ENCODE results near the gene F2RL3. TPM values are rescaled to one million over a fixed set of nuclear protein-coding genes. Genes with fewer than 3 reads are reported as not detected.

F2RL3 gene
- total RNA-seq, 1 experiment from 2014 or later: 0.47 TPM

GRCh38 chr19:16896146-16897028 lies 7.6 kb downstream of the F2RL3 start:
- peak; percentile 60 to 62 for DNase-seq
- H3K9me3 ChIP-seq (replicated peaks): no peaks in the 10 kb centered on the region
- H3K27ac ChIP-seq: peak overlapping the region; percentile 16; the same call in 1 of the 2 replicates

GRCh38 chr19:16897029-16897855 lies 8.4 kb downstream of the F2RL3 start:
- no peaks in the 10 kb centered on the region for H3K36me3 ChIP-seq
- H3K27ac ChIP-seq: no peak overlapping the region
- DNase-seq: peak; percentile 94 to 95
- H3K9me3 ChIP-seq (replicated peaks): no peaks in the 10 kb centered on the region
- H3K4me1 ChIP-seq: no peaks in the 10 kb centered on the region
- no peaks in the 10 kb centered on the region for H3K27me3 ChIP-seq
- H3K4me3 ChIP-seq: peak overlapping the region; percentile 64

More at GRCh38 chr19:16896146-16897028, 7.6 kb downstream of the F2RL3 start:
- H3K4me3 ChIP-seq: peak overlapping the region; percentile 56
- H3K36me3 ChIP-seq: no peaks in the 10 kb centered on the region
- H3K27me3 ChIP-seq: no peaks in the 10 kb centered on the region
- H3K4me1 ChIP-seq: no peaks in the 10 kb centered on the region

GRCh38 chr19:16897856-16898161 lies 9.0 kb downstream of the F2RL3 start:
- Histone ChIP-seq H3K9me3 (replicated peaks) (no peaks in the 10 kb centered on the region), H3K27ac (no peak overlapping the region)
- no peak for DNase-seq

DNA sequence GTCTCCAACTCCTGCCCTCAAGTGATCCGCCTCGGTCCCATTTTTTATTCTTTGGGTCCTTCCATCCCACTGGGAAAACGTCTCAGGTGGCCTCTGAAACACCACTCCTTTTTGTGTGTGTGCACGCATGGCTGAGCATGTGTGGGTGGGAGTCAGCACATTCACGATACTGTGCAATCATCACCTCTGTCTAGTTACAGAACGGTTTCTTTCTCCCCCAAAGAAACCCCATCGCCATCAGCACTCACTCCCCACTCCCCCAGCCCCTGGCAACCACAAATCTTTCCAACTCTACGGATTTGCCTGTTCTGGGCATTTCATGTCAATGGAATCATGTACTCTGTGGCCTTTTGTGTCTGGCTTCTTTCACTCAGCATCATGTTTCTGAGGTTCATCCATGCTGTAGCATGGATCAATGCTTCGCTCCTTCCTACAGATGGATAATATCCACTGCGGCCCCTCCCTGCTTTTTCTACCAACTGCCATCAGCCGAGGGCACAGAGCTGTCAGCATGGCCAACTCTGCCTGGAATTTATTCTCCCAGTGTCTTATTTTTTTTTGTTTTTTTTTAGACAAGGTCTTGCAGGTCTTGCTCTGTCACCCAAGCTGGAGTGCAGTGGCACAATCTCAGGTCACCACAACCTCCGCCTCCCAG lies 9.7 kb downstream of the F2RL3 start:
- no peaks in the 10 kb centered on the region for H3K9me3 ChIP-seq (replicated peaks)
- no peak overlapping the region for H3K4me3 ChIP-seq
- H3K36me3 ChIP-seq: no peaks in the 10 kb centered on the region
- DNase-seq: no peak
- no peaks in the 10 kb centered on the region for H3K4me1 ChIP-seq
- no peaks in the 10 kb centered on the region for H3K27me3 ChIP-seq
- H3K27ac ChIP-seq: no peak overlapping the region

More at GRCh38 chr19:16897856-16898161, 9.0 kb downstream of the F2RL3 start:
- Histone ChIP-seq H3K27me3 (no peaks in the 10 kb centered on the region), H3K4me3 (peak overlapping the region; percentile 64), H3K4me1 (no peaks in the 10 kb centered on the region), H3K36me3 (no peaks in the 10 kb centered on the region)

- no peak overlapping the region for H3K4me3 ChIP-seq
- H3K9me3 ChIP-seq (replicated peaks): no peaks in the 10 kb centered on the region
- no peaks in the 10 kb centered on the region for H3K4me1 ChIP-seq
- H3K27ac ChIP-seq: no peak overlapping the region
- no peaks in the 10 kb centered on the region for H3K36me3 ChIP-seq
- no peaks in the 10 kb centered on the region for H3K27me3 ChIP-seq
- DNase-seq: peak; percentile 39 to 52
Measured at GRCh38 chr19:16899566-16900075, 10.8 kb downstream of the F2RL3 start.

DNA sequence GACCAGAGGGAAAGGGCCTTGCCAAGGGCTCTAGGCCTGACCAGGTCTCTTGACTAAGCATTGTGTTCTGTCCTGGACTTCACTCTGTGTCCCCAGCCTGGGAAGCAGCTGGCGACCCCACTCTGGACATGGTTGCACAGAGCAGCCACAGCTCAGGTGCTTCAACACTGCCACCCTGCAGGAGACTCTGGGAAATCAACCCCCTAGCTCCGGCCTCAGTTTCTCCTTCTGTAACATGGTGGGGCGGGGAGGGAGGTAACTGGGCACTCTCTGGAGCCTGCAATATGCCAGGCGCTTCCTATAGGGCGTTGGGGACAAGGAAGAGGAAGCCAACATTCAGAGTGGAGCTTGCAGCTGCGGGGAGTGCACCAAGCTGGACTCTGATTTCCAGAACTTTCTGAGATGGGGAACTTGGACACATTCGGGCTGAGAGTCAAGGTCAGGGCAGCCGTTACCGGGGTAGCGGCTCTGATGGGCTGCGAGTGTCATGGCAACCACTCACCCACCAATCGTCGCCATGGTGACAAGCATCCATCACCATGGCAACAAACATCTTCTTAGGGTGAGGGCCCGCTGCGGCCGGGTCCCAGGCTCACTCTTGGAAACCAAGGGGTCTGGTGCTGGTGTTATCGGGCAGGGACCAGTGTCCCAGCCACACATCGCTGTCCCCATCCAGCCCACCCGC lies 12.8 kb downstream of the F2RL3 start:
- no peaks in the 10 kb centered on the region for H3K9me3 ChIP-seq (replicated peaks)
- no peak overlapping the region for H3K4me3 ChIP-seq
- H3K27ac ChIP-seq: no peak overlapping the region
- H3K27me3 ChIP-seq: no peaks in the 10 kb centered on the region
- no peaks in the 10 kb centered on the region for H3K4me1 ChIP-seq
- no peaks in the 10 kb centered on the region for H3K36me3 ChIP-seq
- DNase-seq: no peak

- Histone ChIP-seq H3K9me3 (replicated peaks) (no peaks in the 10 kb centered on the region), H3K27me3 (no peaks in the 10 kb centered on the region), H3K27ac (no peak overlapping the region), H3K4me1 (no peaks in the 10 kb centered on the region), H3K36me3 (no peaks in the 10 kb centered on the region), H3K4me3 (no peak overlapping the region)
- no peak for DNase-seq
Measured at GRCh38 chr19:16902545-16902944, 13.7 kb downstream of the F2RL3 start.

- DNase-seq: no peak
- H3K36me3 ChIP-seq: no peaks in the 10 kb centered on the region
- H3K9me3 ChIP-seq (replicated peaks): no peaks in the 10 kb centered on the region
- no peak overlapping the region for H3K4me3 ChIP-seq
- no peak overlapping the region for H3K27ac ChIP-seq
- H3K27me3 ChIP-seq: no peaks in the 10 kb centered on the region
- H3K4me1 ChIP-seq: no peaks in the 10 kb centered on the region
Measured at GRCh38 chr19:16903347-16903746, 14.5 kb downstream of the F2RL3 start.

- Histone ChIP-seq H3K27ac (no peak overlapping the region), H3K9me3 (replicated peaks) (no peaks in the 10 kb centered on the region), H3K4me1 (no peaks in the 10 kb centered on the region), H3K4me3 (no peak overlapping the region), H3K27me3 (no peaks in the 10 kb centered on the region), H3K36me3 (no peaks in the 10 kb centered on the region)
- no peak for DNase-seq
Measured at GRCh38 chr19:16904599-16904998, 15.8 kb downstream of the F2RL3 start.

GRCh38 chr19:16908759-16909158 lies 20.0 kb downstream of the F2RL3 start:
- Histone ChIP-seq H3K27ac (no peak overlapping the region), H3K4me3 (no peak overlapping the region), H3K27me3 (no peaks in the 10 kb centered on the region), H3K9me3 (replicated peaks) (no peaks in the 10 kb centered on the region), H3K4me1 (no peaks in the 10 kb centered on the region), H3K36me3 (no peaks in the 10 kb centered on the region)
- DNase-seq: no peak

DNA sequence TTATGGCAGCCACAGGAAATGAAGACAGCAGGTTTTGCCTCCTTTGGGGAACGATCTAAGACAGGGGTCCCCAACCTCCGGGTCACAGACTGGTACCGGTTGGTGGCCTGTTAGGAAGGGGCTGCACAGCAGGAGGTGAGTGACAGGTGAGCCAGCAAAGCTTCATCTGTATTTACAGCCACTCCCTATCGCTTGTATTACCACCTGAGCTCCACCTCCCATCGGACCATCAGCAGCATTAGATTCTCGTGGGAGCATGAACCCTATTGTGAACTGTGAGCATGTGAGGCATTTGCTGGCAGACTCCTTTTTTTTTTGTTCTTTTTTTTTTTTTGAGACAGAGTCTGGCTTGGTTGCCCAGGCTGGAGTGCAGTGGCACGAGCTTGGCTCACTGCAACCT lies 22.2 kb downstream of the F2RL3 start:
- Histone ChIP-seq H3K4me1 (no peaks in the 10 kb centered on the region), H3K27me3 (0 out of 2 replicates have a peak, but pooled peaks cover 3% of the 10 kb centered on the region)
- DNase-seq: no peak

DNA sequence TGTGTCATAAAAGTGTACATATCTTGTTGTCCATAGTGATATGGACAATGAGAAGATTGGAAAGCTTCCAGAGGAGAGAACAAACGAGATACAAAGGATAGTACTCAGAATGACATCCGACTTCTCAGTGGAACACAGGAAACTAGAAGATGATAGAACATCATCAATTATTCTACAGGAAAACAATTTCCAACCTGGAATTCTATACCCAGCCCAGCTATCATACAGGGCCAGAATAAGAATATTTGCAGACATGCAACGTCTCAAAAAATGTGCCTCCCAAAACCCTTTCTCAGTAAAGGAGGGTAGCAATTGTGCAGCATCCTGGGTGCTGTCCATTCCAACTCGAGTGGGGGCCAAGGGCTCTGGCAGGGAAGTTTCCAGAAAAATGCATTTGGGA lies 24.0 kb downstream of the F2RL3 start:
- no peaks in the 10 kb centered on the region for H3K4me1 ChIP-seq
- no peak for DNase-seq
- H3K27me3 ChIP-seq: peaks cover 7% of the 10 kb centered on the region; the same call in 1 of the 2 replicates
- no peaks in the 10 kb centered on the region for H3K36me3 ChIP-seq
- H3K4me3 ChIP-seq: no peak overlapping the region
- H3K9me3 ChIP-seq (replicated peaks): no peaks in the 10 kb centered on the region
- no peak overlapping the region for H3K27ac ChIP-seq

More for the DNA sequence above, 22.2 kb downstream of the F2RL3 start:
- Histone ChIP-seq H3K4me3 (no peak overlapping the region), H3K36me3 (no peaks in the 10 kb centered on the region), H3K27ac (no peak overlapping the region), H3K9me3 (replicated peaks) (no peaks in the 10 kb centered on the region)

- Histone ChIP-seq H3K27me3 (peaks cover 7% of the 10 kb centered on the region; the same call in 1 of the 2 replicates), H3K36me3 (no peaks in the 10 kb centered on the region), H3K4me3 (no peak overlapping the region), H3K27ac (no peak overlapping the region), H3K9me3 (replicated peaks) (no peaks in the 10 kb centered on the region; the same call in 1 of the 2 replicates), H3K4me1 (no peaks in the 10 kb centered on the region)
- DNase-seq: no peak
Measured at GRCh38 chr19:16914421-16914820, 25.6 kb downstream of the F2RL3 start.

DNA sequence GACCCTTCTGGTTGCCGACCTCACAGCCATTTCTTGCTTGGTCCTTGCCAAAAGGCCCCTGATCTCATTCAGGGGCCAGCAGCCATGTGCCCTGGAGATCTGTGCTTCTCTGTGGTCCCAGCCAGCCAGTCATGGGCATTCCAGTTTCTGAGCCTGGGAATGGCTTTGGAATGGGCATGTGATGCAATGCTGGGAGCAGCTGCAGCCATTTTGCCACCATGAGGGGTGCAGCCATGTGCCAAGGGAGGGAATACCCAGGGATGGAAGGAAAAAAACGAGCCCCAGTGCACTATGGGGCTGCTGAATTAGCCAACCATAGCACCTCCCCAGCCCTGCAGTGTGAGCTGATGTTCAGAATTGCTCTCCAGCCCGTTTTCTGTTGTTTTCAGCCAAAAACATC lies 26.3 kb downstream of the F2RL3 start:
- Histone ChIP-seq H3K4me1 (no peaks in the 10 kb centered on the region), H3K27me3 (peaks cover 7% of the 10 kb centered on the region; the same call in 1 of the 2 replicates), H3K9me3 (replicated peaks) (peaks cover 2% of the 10 kb centered on the region; the same call in 1 of the 2 replicates), H3K27ac (no peak overlapping the region), H3K4me3 (no peak overlapping the region), H3K36me3 (no peaks in the 10 kb centered on the region)
- DNase-seq: no peak

Measured in SJCRH30 (cell line).